Stimulated activated CD4-positive, alpha-beta T cell treated with anti-CD3 and anti-CD28 coated beads, Interleukin-4, amount 100 ng/mL, for 4 hours (primary cell): ENCODE results near the gene MYBBP1A.

Source experiments
- DNase-seq, 2 experiments: peaks; one replicate each; pipeline ENCODE4 v3.0.0-alpha.2; 2020

Gene MYBBP1A

DNA sequence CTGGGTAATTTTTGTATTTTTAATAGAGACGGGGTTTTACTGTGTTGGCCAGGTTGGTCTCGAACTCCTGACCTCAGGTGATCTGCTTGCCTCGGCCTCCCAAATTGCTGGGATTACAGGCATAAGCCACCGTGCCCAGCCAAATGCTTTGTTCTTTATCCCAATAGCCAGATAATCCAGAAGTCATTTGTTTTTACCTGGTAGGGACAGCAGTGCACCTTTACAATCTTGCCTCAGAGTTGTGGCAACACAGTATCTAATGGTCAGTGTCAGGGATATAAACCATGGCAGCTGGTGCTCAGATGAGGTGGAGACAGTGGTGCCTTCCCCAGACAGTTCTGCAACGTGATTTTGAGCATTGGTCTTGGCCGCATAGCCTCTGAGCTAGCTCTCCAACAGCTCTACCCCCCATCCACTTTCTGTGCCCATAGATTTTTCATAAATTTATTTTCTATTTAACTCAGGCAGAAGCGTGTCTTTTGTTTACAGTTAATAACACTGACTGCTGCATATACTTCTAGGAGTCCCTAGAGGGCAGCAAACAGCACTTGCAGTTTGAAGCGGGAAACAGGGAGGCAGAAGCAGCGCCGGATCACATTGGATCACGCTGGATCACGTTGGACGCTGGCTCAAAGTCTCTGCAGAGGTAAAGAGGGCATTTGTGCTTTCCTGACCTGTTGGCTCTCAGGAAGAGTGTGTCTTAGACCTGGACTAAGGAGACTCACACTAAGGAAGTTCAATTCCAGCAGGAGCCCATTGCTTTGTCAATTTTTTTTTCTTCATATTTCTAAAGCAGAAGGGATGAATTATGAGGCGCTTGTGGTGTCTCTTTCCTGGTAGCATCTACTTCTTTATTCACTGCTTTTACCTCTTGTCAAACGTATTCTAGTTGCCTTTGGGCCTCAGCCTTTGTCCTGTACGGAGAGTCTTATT, 10.3 kb upstream of the MYBBP1A start:
- peak; percentile 37 for DNase-seq

GRCh38 chr17:4562015-4562969, 7.1 kb upstream of the MYBBP1A start:
- DNase-seq, result no peak

DNA sequence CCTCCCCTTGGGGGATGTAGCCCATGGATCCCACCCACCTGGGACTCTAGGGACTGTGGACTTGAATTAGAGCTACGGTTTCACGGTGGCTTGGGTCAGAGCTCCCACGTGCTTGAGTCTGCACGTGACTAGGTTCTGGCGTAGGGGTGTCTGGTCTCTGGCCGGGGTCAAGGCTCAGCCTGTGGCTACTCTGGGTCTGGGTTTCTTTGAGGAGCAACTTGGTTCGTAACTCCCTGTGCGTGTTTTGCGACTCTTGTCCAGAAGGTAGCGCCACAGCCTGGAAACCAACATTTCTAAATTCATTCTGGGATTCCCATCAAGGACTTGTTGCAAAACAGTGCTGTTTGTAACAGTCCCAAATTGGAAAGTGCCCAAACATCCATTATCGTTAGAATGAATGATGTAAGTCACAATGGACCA, 5.7 kb upstream of the MYBBP1A start:
- no peak for DNase-seq

DNA sequence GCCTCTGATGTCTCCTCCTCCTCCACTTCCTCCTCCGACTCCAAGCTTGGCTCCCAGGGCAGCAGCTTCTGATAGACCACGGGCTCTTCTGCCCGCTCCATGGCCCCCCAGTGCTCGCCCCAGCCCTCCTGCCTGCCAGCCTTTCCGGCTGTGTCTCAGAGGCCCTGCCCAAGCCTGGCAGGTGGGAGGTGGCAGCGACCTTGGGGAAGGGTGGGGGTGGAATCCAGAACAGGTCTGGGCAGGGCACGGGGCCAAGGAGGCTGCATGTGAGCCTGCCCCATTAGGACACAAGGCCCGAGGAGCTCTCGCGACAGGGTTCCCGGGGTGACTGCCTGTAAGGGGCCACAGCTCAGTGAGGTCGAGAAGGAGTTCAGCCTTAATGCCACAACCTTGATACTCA, 5.2 kb upstream of the MYBBP1A start, which contains the start of gene GGT6:
Gene GGT6, minus strand, starts transcription at position 157 of the 400 bp plus-strand sequence. Its CDS starts 56 bp downstream, at position 101.
- no peak for DNase-seq

DNA sequence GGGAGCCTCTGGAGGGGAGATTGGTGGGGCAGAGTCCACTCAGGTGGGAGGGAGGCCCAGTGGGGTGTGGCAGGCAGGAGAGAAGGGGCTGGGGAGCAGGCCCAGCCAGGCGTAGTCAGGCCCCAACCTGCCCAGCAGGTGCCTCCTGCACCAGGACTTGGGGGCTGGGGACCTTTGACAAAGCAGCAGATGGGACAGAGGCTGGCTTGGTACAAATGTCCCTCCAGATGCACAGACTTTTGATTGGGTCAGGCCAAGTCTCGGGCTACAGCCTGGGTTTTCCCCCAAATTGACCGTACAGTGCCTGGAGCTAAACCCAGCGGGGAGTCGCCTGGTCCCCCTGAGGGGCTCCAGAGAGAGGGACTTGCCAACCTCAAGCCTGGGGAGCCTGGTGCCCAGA, 4.8 kb upstream of the MYBBP1A start:
- no peak for DNase-seq

GRCh38 chr17:4559139-4559791, 4.1 kb upstream of the MYBBP1A start:
- no peak for DNase-seq

DNA sequence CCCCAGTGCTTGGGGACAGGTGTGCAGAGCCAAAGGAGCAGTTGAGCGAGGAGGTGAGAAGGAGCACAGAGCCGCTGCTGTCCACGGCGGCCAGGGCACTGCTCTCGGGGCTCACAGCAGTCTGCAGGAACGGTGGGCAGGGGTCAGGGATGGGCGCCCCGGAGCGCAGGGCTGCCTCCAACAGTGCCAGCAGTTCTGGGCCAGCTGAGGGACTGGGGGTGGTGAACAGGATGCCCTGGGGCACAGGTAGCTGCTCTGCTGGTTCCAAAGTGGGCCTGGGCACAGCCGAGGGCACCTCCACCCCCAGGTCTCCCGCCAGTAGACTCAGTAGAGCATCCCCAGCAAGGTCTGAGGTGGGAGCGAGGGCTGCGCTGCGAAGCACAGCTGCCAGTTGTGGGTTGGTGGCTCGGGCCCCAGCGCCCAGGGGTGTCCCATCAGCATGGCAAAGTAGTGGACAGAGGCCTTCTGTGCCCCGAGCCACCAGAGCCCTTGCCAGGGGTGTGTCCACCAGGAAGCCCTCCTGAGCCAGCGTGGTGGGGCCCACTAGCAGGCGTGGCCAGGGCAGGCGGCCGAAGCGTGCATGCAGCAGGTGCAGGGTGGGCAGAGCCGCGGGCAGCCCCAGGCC, 3.3 kb upstream of the MYBBP1A start:
- no peak for DNase-seq

GRCh38 chr17:4557626-4558346, 2.6 kb upstream of the MYBBP1A start:
- no peak for DNase-seq

- DNase-seq, result no peak
Observed at GRCh38 chr17:4556996-4557395, 1.8 kb upstream of the MYBBP1A start.

DNA sequence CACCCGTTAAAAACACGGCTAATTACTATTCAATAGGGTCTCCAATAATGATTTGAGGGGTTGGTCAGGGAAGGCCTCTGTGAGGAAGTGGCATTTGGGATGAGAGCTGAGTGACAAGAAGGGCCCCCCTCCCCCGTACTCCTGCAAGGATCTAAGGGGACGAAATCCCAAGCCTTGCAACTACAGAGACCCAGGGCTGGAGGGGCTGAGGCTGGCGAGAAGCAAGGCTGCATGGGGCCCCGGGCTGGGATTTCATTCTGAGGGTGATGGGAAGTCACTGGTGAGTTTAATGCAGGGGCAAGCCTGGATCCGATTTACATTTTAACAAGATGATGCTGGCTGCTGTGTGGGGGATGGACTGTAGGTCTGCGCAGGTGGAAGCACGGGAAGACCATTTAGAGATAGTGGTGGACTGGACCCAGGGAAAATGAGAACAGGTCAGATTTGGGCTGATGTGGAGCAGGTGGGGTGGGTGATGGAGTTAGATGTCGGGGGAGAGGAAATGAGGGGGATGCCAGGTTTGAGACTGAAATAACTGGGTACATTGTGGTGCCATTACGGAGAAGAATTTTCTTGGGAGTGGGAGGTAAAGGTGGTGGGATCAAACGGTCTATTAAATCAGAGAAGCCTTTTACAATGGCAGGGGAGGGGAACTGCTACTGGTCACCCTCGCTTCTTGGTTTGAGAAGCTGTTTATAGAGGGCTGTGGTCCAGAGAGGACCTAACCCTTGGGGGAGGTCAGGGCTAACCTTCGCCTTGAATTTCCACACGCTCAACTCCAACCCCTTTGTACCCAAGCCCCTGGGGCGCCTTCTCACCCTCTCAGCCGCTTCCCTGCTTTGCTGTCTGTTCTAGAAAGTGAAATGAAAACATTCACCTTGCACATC, 932 bp upstream of the MYBBP1A start:
- DNase-seq, result no peak

DNA sequence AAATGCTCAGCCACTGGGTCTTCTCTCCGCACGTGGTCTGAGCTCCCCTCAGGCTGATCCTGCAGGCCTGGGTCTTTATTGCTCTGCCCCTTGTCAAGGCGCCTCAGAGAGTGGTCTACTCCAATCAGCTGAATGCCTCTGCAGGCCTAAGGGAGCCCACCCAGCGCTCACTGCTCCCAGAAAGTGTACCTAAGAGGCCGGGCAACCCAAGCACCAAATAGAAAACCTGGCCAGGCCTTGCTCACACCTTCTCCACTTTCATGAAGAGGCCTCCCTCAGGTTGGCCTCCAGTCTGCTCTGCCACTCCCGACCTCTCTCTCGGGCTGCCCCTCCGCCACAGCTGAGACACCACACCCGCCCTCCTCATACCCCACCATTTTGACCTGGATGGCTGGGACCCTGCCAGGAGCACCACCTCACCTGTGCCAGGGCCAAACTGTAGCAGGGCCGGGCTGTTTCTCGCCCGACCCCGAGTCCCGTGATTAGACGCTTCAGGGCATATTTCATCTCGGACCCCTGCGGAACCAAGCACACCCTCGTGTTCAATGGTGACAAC, 665 bp downstream of the MYBBP1A start:
- no peak for DNase-seq

- no peak for DNase-seq
Observed at GRCh38 chr17:4553669-4554068, 1.5 kb downstream of the MYBBP1A start.

DNA sequence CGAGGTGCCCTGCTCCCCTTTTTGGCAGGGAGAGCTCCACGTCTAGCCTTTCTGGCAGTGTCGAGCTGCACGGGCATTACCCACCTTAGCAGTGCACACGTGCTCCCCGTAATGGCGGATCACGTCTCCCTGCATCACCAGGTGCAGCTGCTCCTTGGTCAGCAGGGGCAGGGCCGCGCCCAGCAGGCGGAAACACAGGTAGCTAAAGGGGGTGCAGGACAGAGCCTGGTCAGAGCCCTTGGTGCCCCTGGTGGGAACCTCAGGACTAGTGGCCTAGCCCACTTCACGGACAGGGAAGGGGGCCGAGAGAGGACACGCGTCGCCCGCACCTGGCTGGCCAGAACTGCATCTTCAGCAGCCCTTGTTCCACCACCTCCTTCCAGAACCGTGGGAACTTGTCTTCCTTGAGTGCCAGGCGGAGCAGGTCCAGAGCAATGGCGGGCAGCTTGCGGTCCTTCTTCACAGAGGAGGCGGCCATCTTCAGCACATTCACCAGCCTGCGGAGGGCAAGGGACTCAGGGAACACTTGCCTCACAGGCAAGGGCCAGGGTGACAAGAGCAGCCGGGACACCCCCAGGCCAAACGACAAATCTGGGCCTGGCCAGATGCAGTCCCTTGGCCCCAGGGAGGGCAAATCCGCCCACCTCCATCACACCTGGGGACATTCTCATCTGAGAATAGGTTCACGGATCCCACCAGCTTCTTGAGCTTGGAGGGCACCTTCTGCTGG, 3.2 kb downstream of the MYBBP1A start:
- DNase-seq, result no peak

DNA sequence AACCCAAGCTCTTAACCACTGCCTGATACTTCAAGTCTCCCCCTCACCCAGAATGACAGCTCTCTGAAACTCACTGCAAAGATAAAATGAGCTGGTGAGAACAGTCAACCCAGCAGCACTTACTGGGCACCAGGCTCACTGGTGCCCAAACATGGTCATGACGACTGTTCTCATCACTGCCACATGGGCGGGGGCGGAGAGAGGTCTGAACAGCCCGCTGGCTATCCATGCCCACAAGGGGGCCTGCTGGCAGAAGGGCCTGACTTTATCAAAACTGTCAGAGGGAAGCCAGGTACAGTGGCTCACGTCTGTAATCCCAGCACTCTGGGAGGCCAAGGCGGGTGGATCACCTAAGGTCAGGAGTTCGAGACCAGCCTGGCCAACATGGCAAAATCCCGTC, 4.0 kb downstream of the MYBBP1A start:
- no peak for DNase-seq

DNA sequence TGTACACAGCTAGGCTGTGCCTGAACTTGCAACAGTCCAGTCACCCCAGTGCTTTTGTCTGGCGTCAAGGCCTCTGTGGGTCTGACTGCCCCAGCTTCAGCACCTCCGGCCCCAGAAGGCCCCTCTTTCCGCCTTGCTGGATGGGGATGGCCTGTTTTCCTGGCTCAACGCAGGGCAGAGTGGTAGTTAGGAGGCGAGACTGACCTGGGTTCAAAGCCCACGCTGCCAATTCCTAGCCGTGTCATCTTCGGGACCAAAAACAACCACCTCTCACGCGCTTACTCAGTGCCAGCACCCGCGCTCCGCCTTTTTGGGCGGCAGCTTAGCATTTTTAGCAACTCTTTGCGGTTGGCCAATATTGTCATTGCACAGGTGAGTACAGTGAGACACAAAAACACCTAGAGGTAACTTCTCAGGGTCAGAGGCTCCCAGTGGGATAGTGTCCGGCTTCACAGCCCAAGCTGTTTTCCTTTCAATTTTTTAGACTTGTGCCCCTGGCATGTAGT, 4.6 kb downstream of the MYBBP1A start:
- no peak for DNase-seq

DNA sequence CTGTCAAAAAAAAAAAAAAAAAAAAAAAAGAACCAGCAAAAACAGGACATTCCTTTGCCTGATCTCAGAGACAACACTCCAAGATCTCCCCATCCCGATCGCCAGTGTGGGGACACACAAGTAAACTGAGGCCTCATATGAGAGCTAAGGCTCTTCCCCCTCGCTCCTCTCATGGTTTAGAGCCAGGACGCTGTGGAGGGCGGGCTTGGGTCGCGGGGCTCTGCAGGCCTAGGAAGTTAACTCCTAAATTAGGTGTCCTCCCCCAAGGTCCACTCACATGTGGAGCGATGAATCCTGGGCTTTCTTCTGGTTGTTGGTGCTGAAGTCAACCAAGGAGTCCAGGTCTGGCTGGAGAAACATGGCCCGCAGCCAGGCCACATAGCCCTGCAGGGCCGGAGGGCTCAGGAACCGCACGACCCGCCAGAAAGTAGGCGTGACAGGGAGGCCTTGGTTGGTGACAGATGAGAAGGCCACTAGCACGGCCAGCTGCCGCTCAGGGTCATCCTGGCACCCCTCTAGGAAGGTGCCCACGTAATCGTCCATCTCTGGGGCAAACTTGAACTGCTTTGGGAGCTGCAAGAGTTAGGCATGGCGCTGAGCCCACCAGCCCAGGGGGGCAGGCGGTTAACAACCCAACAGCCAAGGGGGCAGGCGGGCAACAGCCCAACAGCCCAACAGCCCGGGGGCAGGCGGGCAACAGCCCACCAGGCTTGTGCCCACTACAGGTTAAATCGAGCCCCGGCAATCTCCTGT, 5.2 kb downstream of the MYBBP1A start:
- no peak for DNase-seq

DNA sequence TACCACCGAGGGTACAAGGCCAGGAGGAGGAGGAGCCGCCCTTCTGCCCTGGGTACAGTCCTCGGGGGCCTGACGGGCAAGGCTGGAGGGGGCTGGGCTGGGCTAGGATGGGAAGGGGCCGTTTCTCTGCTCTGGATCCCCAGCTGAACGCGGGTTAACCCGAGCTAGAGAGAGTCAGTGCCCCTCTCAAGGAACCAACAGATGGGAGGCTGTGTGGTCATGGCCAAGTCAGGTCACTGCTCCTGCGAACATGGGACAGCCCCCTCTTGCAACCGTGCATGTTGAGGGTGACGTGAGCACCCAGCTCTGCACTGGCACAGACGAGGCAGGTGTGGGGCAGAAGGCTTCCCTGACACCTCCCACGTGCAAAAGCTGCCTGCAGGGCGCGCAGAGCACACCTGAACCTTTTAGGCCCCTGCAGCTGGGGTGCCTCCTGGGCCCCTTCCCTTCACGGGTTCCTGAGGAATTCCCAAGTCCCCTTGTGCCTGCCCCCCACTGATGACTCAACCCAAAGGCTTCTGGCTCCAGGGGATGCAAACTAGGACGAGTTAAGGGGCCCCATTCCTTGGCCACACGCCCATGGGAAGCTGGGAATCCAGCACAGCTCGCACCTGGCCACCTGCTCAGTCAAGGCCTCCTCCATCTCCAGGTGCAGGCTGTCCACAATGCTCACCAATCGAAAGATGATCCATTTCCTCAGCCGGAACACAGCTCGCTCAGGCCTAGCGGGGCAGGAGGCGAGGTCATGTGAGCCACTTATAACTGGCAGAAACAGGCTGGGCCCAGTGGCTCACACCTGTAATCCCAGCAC, 6.3 kb downstream of the MYBBP1A start:
- DNase-seq, result no peak

GRCh38 chr17:4548061-4548461, 7.1 kb downstream of the MYBBP1A start:
- no peak for DNase-seq
